CD4-positive, alpha-beta T cell treated with Interferon alpha-2 for 1 hour (primary cell): ENCODE results near the gene DAZAP1.

ENCODE experiments used
- DNase-seq, 2 donors: peaks; one replicate each; pipeline ENCODE4 v3.0.0-alpha.2; 2020 to 2022

DAZAP1 gene

GRCh38 chr19:1445932-1446712 lies 38.7 kb downstream of the DAZAP1 start:
- DNase-seq: no peak

- DNase-seq: peak in 1 of 2 donors; percentile 30
Observed at GRCh38 chr19:1446713-1447481, 39.5 kb downstream of the DAZAP1 start.

GRCh38 chr19:1447504-1447903 lies 40.1 kb downstream of the DAZAP1 start:
- no peak for DNase-seq

GRCh38 chr19:1447944-1448343 lies 40.6 kb downstream of the DAZAP1 start:
- no peak for DNase-seq

- peak in 1 of 2 donors; percentile 41 for DNase-seq
Observed at GRCh38 chr19:1449467-1450442, 42.4 kb downstream of the DAZAP1 start, which contains the start of gene APC2. APC2 (plus strand) TSS chr19:1450121; CDS start chr19:1453002, 2,881 bp downstream.

GRCh38 chr19:1450735-1451731 lies 43.6 kb downstream of the DAZAP1 start:
- no peak for DNase-seq

- DNase-seq: no peak
Observed at GRCh38 chr19:1451916-1452801, 44.8 kb downstream of the DAZAP1 start.

GRCh38 chr19:1452802-1453524 lies 45.6 kb downstream of the DAZAP1 start:
- DNase-seq: no peak

- peak in 1 of 2 donors; percentile 25 for DNase-seq
Observed at GRCh38 chr19:1453525-1454364, 46.4 kb downstream of the DAZAP1 start.

- DNase-seq: no peak
Observed at GRCh38 chr19:1455002-1455335, 47.6 kb downstream of the DAZAP1 start.

- DNase-seq: peak; percentile 64 to 68
Observed at GRCh38 chr19:1455336-1456120, 48.1 kb downstream of the DAZAP1 start.

GRCh38 chr19:1456121-1456900 lies 48.9 kb downstream of the DAZAP1 start:
- DNase-seq: no peak

- DNase-seq: no peak
Observed at GRCh38 chr19:1457031-1457739, 49.8 kb downstream of the DAZAP1 start.

- DNase-seq: no peak
Observed at GRCh38 chr19:1457892-1458291, 50.5 kb downstream of the DAZAP1 start.

GRCh38 chr19:1459479-1459878 lies 52.1 kb downstream of the DAZAP1 start:
- DNase-seq: no peak
